NT2/D1 (cell line): ENCODE measurements around the gene PPP6R3.

ENCODE experiments used
- SUZ12 ChIP-seq: IDR thresholded peaks from 2 replicates; pipeline ENCODE4 v1.6.1; 2011; ENCODE audit not compliant: insufficient read length, insufficient read depth; ENCODE audit errors: extremely low read depth
- YY1 ChIP-seq: IDR thresholded peaks from 2 replicates; pipeline ENCODE4 v1.6.1; 2011; ENCODE audit not compliant: insufficient read length, insufficient read depth
- ZNF274 ChIP-seq: IDR thresholded peaks from 2 replicates; pipeline ENCODE4 v1.6.1; 2011; ENCODE audit warnings: mild to moderate bottlenecking, low read depth, low read length

DNA sequence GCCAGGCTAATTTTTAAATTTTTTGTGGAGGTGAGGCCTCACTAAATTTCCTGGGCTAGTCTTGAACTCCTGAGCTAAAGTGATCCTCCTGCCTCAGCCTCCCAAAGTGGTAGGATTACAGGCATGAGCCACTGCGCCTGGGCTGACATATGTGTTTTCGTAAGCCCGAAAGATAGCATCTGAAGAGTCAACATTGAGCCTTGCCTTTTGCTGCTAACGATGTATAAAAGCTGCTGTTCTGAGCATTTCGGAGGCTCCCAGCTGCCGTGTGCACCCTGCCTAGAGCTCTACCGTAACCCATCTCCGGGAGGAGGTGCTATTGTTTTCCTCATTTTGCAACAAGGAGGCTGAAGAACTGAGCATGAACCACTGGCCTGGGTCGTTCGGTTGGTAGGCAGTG, 18.1 kb upstream of the PPP6R3 start:
- no peak for TF ChIP-seq ZNF274
- TF ChIP-seq YY1: no peak
- no peak for TF ChIP-seq SUZ12
